MM.1S (cell line): Measurements from ENCODE around the gene TP53BP2.

Experiments
- DNase-seq: peaks from one replicate; pipeline ENCODE4 v3.0.0-alpha.2; 2015
- H2AFZ ChIP-seq: fragments of 300-600 bp; sonication (generic); 2 replicates; pipeline ENCODE4 v1.6.0; 2016; ENCODE audit warnings: antibody characterized with exemption, low read length
- H3F3A ChIP-seq: fragments of 300-600 bp; sonication (generic); 2 replicates; pipeline ENCODE4 v1.6.1; 2016; ENCODE audit warnings: mild to moderate bottlenecking, antibody characterized with exemption, low read length, moderate library complexity, mixed read lengths; ENCODE audit not compliant: insufficient read depth
- H3K27ac ChIP-seq: fragments of 300-600 bp; sonication (generic); 2 replicates; pipeline ENCODE4 v1.5.1; 2016; ENCODE audit warnings: mild to moderate bottlenecking, low read length
- H3K27me3 ChIP-seq: fragments of 300-600 bp; sonication (generic); replicated peaks from 2 replicates; pipeline ENCODE4 v1.6.0; 2016; ENCODE audit warnings: low read length; ENCODE audit not compliant: insufficient read depth
- H3K36me3 ChIP-seq: fragments of 300-600 bp; sonication (generic); replicated peaks from 2 replicates; pipeline ENCODE4 v1.6.1; 2016; ENCODE audit warnings: mild to moderate bottlenecking, low read length, mixed read lengths; ENCODE audit not compliant: insufficient read depth
- H3K4me1 ChIP-seq: fragments of 300-600 bp; sonication (generic); 2 replicates; pipeline ENCODE4 v1.6.1; 2016; ENCODE audit warnings: low read length, mixed read lengths
- H3K4me2 ChIP-seq: fragments of 300-600 bp; sonication (generic); 2 replicates; pipeline ENCODE4 v1.6.0; 2016; ENCODE audit warnings: low read depth, low read length
- H3K4me3 ChIP-seq: fragments of 300-600 bp; sonication (generic); 2 replicates; pipeline ENCODE4 v1.5.1; 2016; ENCODE audit warnings: low read length, mixed read lengths
- H3K79me2 ChIP-seq: fragments of 300-600 bp; sonication (generic); 2 replicates; pipeline ENCODE4 v1.6.1; 2016; ENCODE audit warnings: mixed run types, low read length, mixed read lengths
- H3K9ac ChIP-seq: fragments of 300-600 bp; sonication (generic); 2 replicates; pipeline ENCODE4 v1.6.1; 2016; ENCODE audit warnings: low read length, mixed read lengths
- H3K9me2 ChIP-seq: fragments of 300-600 bp; sonication (generic); replicated peaks from 2 replicates; pipeline ENCODE4 v1.6.1; 2016; ENCODE audit warnings: mild to moderate bottlenecking, low read length, mixed read lengths; ENCODE audit not compliant: insufficient read depth
- H3K9me3 ChIP-seq: fragments of 300-600 bp; sonication (generic); replicated peaks from 2 replicates; pipeline ENCODE4 v1.6.1; 2016; ENCODE audit warnings: mild to moderate bottlenecking, low read length, mixed read lengths; ENCODE audit not compliant: insufficient read depth
- H4K20me1 ChIP-seq: fragments of 300-600 bp; sonication (generic); 2 replicates; pipeline ENCODE4 v1.6.1; 2016; ENCODE audit warnings: mild to moderate bottlenecking, low read length, moderate library complexity, mixed read lengths; ENCODE audit not compliant: insufficient read depth
- CTCF ChIP-seq: fragments of 300-600 bp; sonication (generic); IDR thresholded peaks from 2 replicates; pipeline ENCODE4 v1.5.1; 2016; ENCODE audit warnings: antibody characterized with exemption, low read length, mixed read lengths
- EZH2 ChIP-seq: fragments of 300-600 bp; sonication (generic); optimal IDR thresholded peaks from 2 replicates; pipeline ENCODE3; 2017; ENCODE audit warnings: low read depth, mild to moderate bottlenecking, antibody characterized with exemption, low read length, mixed read lengths
- EZH2phosphoT487 ChIP-seq: fragments of 300-600 bp; sonication (generic); IDR thresholded peaks from 2 replicates; pipeline ENCODE4 v1.6.1; 2018; ENCODE audit warnings: antibody characterized with exemption, low read length

Gene TP53BP2

GRCh38 chr1:223752721-223753515 lies 92.8 kb downstream of the TP53BP2 start:
- Histone ChIP-seq H2AFZ (no peak overlapping the region), H3K27ac (no peak overlapping the region), H4K20me1 (no peaks in the 10 kb centered on the region), H3F3A (no peaks in the 10 kb centered on the region), H3K9me3 (no peaks in the 10 kb centered on the region), H3K9me2 (no peaks in the 10 kb centered on the region), H3K9ac (no peak overlapping the region), H3K36me3 (no peaks in the 10 kb centered on the region), H3K27me3 (no peaks in the 10 kb centered on the region), H3K4me3 (no peak overlapping the region), H3K4me2 (no peak overlapping the region), H3K4me1 (no peaks in the 10 kb centered on the region), H3K79me2 (no peaks in the 10 kb centered on the region)
- no peak for DNase-seq
- TF ChIP-seq EZH2phosphoT487 (no peak), EZH2 (no peak)

- no peak overlapping the region for H2AFZ ChIP-seq
- no peaks in the 10 kb centered on the region for H3K4me1 ChIP-seq
- TF ChIP-seq EZH2, result no peak
- no peak for TF ChIP-seq EZH2phosphoT487
- no peak for TF ChIP-seq CTCF
- H3F3A ChIP-seq, result no peaks in the 10 kb centered on the region
- no peak overlapping the region for H3K4me2 ChIP-seq
- H3K9me2 ChIP-seq, result no peaks in the 10 kb centered on the region
- H4K20me1 ChIP-seq, result no peaks in the 10 kb centered on the region
- no peak for DNase-seq
- no peaks in the 10 kb centered on the region for H3K36me3 ChIP-seq
- H3K4me3 ChIP-seq, result no peak overlapping the region
- H3K79me2 ChIP-seq, result no peaks in the 10 kb centered on the region
- H3K9ac ChIP-seq, result no peak overlapping the region
- H3K27me3 ChIP-seq, result no peaks in the 10 kb centered on the region
- H3K9me3 ChIP-seq, result no peaks in the 10 kb centered on the region
- no peak overlapping the region for H3K27ac ChIP-seq
Observed at GRCh38 chr1:223751696-223752095, 94.1 kb downstream of the TP53BP2 start.

- Histone ChIP-seq H3K9me2 (no peaks in the 10 kb centered on the region), H4K20me1 (no peaks in the 10 kb centered on the region), H3K9me3 (no peaks in the 10 kb centered on the region), H3K27ac (no peak overlapping the region), H3K4me1 (no peaks in the 10 kb centered on the region), H3F3A (no peaks in the 10 kb centered on the region), H2AFZ (no peak overlapping the region), H3K27me3 (no peaks in the 10 kb centered on the region), H3K79me2 (no peaks in the 10 kb centered on the region), H3K4me2 (no peak overlapping the region), H3K4me3 (no peak overlapping the region), H3K9ac (no peak overlapping the region), H3K36me3 (no peaks in the 10 kb centered on the region)
- TF ChIP-seq EZH2 (no peak), CTCF (no peak), EZH2phosphoT487 (no peak)
- DNase-seq, result no peak
Observed at GRCh38 chr1:223750730-223751570, 94.8 kb downstream of the TP53BP2 start.
